Liver (tissue), 3 donors: ENCODE results near the gene LRRN3.

Experiments
- FOXA1 ChIP-seq: IDR thresholded peaks from 2 replicates; pipeline ENCODE4 v1.6.1; 2016; ENCODE audit warnings: antibody characterized with exemption
- GABPA ChIP-seq, 2 donors: IDR thresholded peaks in 1 of 2; conservative IDR thresholded peaks in 1 of 2; 2 replicates each; pipeline ENCODE4 v1.6.1; 2016; ENCODE audit warnings: antibody characterized with exemption in 2 of 2, mild to moderate bottlenecking in 1 of 2, moderate library complexity in 1 of 2
- HNF4A ChIP-seq, 2 donors: conservative IDR thresholded peaks; 2 replicates each; pipeline ENCODE4 v1.6.1; 2016; ENCODE audit warnings: antibody characterized with exemption in 2 of 2, mild to moderate bottlenecking in 2 of 2
- RAD21 ChIP-seq, 2 donors: IDR thresholded peaks; 2 replicates each; pipeline ENCODE4 v1.6.1; 2016; ENCODE audit warnings: antibody characterized with exemption in 2 of 2, mild to moderate bottlenecking in 2 of 2
- REST ChIP-seq: IDR thresholded peaks from 2 replicates; pipeline ENCODE4 v1.6.1; 2016; ENCODE audit warnings: antibody characterized with exemption, mild to moderate bottlenecking
- RXRA ChIP-seq, 2 donors: IDR thresholded peaks; 2 replicates each; pipeline ENCODE4 v1.6.1; 2017 to 2018; ENCODE audit warnings: antibody characterized with exemption in 2 of 2, mild to moderate bottlenecking in 1 of 2
- SP1 ChIP-seq: IDR thresholded peaks from 2 replicates; pipeline ENCODE4 v1.6.1; 2018; ENCODE audit warnings: antibody characterized with exemption, mild to moderate bottlenecking
- TAF1 ChIP-seq: conservative IDR thresholded peaks from 2 replicates; pipeline ENCODE4 v1.6.1; 2016; ENCODE audit warnings: antibody characterized with exemption, mild to moderate bottlenecking
- YY1 ChIP-seq: IDR thresholded peaks from 2 replicates; pipeline ENCODE4 v1.6.1; 2016; ENCODE audit warnings: antibody characterized with exemption, mild to moderate bottlenecking
- TF ChIP-seq, protein P1 (sequence below): fragments of 150-350 bp; IDR thresholded peaks from 2 replicates; pipeline ENCODE4 v1.5.1; 2017; ENCODE audit warnings: improper control_type of control experiment, low read depth, low read length; ENCODE audit not compliant: missing input control
- TF ChIP-seq, protein P2 (sequence below): IDR thresholded peaks from 2 replicates; pipeline ENCODE4 v1.6.1; 2016; ENCODE audit warnings: antibody characterized with exemption
- TF ChIP-seq, protein P3 (sequence below): IDR thresholded peaks from 2 replicates; pipeline ENCODE4 v1.6.1; 2016; ENCODE audit warnings: antibody characterized with exemption
- donor health status: healthy.
- donor health status: healthy.

DNA sequence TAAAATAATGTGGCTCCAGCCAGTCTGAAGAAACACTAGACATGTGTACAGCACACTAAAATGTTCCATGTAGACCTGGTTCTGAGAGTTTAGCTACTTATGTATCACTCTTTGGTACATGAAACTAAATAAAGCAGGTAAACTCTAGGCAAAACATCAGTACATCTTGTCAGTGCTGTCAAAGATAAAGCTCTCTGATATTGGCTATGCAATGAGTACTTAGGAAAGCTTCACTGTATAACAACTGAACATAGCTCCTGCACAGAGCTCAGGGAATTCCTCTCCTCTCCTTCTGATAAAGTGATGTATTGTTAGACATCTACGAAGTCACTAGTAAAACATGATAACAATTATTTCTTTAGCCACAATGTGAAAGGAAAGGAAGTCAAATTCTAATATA is 3.5 kb downstream of the LRRN3 start:
- TF ChIP-seq, protein P1, sequence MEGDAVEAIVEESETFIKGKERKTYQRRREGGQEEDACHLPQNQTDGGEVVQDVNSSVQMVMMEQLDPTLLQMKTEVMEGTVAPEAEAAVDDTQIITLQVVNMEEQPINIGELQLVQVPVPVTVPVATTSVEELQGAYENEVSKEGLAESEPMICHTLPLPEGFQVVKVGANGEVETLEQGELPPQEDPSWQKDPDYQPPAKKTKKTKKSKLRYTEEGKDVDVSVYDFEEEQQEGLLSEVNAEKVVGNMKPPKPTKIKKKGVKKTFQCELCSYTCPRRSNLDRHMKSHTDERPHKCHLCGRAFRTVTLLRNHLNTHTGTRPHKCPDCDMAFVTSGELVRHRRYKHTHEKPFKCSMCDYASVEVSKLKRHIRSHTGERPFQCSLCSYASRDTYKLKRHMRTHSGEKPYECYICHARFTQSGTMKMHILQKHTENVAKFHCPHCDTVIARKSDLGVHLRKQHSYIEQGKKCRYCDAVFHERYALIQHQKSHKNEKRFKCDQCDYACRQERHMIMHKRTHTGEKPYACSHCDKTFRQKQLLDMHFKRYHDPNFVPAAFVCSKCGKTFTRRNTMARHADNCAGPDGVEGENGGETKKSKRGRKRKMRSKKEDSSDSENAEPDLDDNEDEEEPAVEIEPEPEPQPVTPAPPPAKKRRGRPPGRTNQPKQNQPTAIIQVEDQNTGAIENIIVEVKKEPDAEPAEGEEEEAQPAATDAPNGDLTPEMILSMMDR, result no peak
- TF ChIP-seq YY1, result no peak
- no peak for TF ChIP-seq REST
- TF ChIP-seq GABPA (IDR thresholded peaks at IDR 0.05 in 1 of 2, conservative IDR thresholded peaks at IDR 0.05 in 1 of 2), result no peak
- TF ChIP-seq FOXA1, result no peak
- no peak for TF ChIP-seq RAD21 (IDR thresholded peaks at IDR 0.05)
- no peak for TF ChIP-seq TAF1
- TF ChIP-seq, protein P2, sequence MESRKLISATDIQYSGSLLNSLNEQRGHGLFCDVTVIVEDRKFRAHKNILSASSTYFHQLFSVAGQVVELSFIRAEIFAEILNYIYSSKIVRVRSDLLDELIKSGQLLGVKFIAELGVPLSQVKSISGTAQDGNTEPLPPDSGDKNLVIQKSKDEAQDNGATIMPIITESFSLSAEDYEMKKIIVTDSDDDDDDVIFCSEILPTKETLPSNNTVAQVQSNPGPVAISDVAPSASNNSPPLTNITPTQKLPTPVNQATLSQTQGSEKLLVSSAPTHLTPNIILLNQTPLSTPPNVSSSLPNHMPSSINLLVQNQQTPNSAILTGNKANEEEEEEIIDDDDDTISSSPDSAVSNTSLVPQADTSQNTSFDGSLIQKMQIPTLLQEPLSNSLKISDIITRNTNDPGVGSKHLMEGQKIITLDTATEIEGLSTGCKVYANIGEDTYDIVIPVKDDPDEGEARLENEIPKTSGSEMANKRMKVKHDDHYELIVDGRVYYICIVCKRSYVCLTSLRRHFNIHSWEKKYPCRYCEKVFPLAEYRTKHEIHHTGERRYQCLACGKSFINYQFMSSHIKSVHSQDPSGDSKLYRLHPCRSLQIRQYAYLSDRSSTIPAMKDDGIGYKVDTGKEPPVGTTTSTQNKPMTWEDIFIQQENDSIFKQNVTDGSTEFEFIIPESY, result no peak
- TF ChIP-seq, protein P3, sequence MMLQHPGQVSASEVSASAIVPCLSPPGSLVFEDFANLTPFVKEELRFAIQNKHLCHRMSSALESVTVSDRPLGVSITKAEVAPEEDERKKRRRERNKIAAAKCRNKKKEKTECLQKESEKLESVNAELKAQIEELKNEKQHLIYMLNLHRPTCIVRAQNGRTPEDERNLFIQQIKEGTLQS, result no peak
- TF ChIP-seq HNF4A (conservative IDR thresholded peaks at IDR 0.05), result no peak
- no peak for TF ChIP-seq SP1
- no peak for TF ChIP-seq RXRA (IDR thresholded peaks at IDR 0.05)
